ENCODE data around the gene CEACAM6. TPM values are rescaled to one million over a fixed set of nuclear protein-coding genes. Genes with fewer than 3 reads are reported as not detected.

Gene CEACAM6
- total RNA-seq, 4 donors from 2014 or later, result 0.19 TPM; not detected in 3

- no peak for TF ChIP-seq CTCF (IDR thresholded peaks at IDR 0.05)
- ATAC-seq (ENCODE audit: low FRiP score), result no peak
- DNase-seq (ENCODE audit: low spot score), result no peak
Observed at GRCh38 chr19:41735071-41735600, 20.2 kb upstream of the CEACAM6 start.

GRCh38 chr19:41739361-41739760, 16.0 kb upstream of the CEACAM6 start:
- no peak for TF ChIP-seq CTCF (IDR thresholded peaks at IDR 0.05)
- DNase-seq (ENCODE audit: low spot score) (no peak), ATAC-seq (ENCODE audit: low FRiP score) (no peak)

- ATAC-seq (ENCODE audit: low FRiP score) (no peak), DNase-seq (ENCODE audit: low spot score) (no peak)
- no peak for TF ChIP-seq CTCF (IDR thresholded peaks at IDR 0.05)
Observed at GRCh38 chr19:41740415-41741243, 14.7 kb upstream of the CEACAM6 start.

GRCh38 chr19:41741244-41741554, 14.1 kb upstream of the CEACAM6 start:
- no peak for TF ChIP-seq CTCF (IDR thresholded peaks at IDR 0.05)
- no peak for ATAC-seq (ENCODE audit: low FRiP score)
- DNase-seq (ENCODE audit: low spot score), result no peak

GRCh38 chr19:41744850-41745249, 10.5 kb upstream of the CEACAM6 start:
- DNase-seq (ENCODE audit: low spot score) (no peak), ATAC-seq (ENCODE audit: low FRiP score) (no peak)
- TF ChIP-seq CTCF (IDR thresholded peaks at IDR 0.05), result no peak

- TF ChIP-seq CTCF (IDR thresholded peaks at IDR 0.05), result no peak
- no peak for ATAC-seq (ENCODE audit: low FRiP score)
- DNase-seq (ENCODE audit: low spot score), result no peak
Observed at GRCh38 chr19:41745756-41746155, 9.6 kb upstream of the CEACAM6 start.
